SK-N-SH treated with all-trans-retinoic acid at 6 μM for 48 hours (cell line): ENCODE data around the gene UBL4B.

Experiments
- ATAC-seq: fragments of 200-7000 bp; cut with Tn5 transposase; 3 replicates; pipeline ENCODE4 v1.9.1; 2020; ENCODE audit warnings: mild to moderate bottlenecking, moderate library complexity
- ARNTL ChIP-seq: fragments of 450-650 bp; formaldehyde crosslinking; IDR thresholded peaks from 2 replicates; pipeline ENCODE4 v1.5.0; 2020; ENCODE audit warnings: low read depth, mild to moderate bottlenecking, moderate library complexity, borderline replicate concordance
- BACH2 ChIP-seq: fragments of 250-450 bp; sonication (Bioruptor Pico); IDR thresholded peaks from 2 replicates; pipeline ENCODE4 v1.9.0; 2021; ENCODE audit warnings: mild to moderate bottlenecking, borderline replicate concordance
- CSDC2 ChIP-seq: fragments of 250-450 bp; sonication (Bioruptor Pico); IDR thresholded peaks from 2 replicates; pipeline ENCODE4 v1.5.0; 2020; ENCODE audit warnings: mild to moderate bottlenecking, moderate library complexity
- ESRRG ChIP-seq: fragments of 250-450 bp; sonication (Bioruptor Pico); IDR thresholded peaks from 2 replicates; pipeline ENCODE4 v1.6.1; 2021; ENCODE audit warnings: mild to moderate bottlenecking
- GLIS3 ChIP-seq: fragments of 250-450 bp; sonication (Bioruptor Pico); IDR thresholded peaks from 2 replicates; pipeline ENCODE4 v1.5.0; 2020; ENCODE audit warnings: mild to moderate bottlenecking, moderate library complexity
- PPARA ChIP-seq: fragments of 250-450 bp; sonication (Bioruptor Pico); IDR thresholded peaks from 2 replicates; pipeline ENCODE4 v1.5.0; 2020; ENCODE audit warnings: mild to moderate bottlenecking, borderline replicate concordance
- RARB ChIP-seq: fragments of 250-450 bp; sonication (Bioruptor Pico); IDR thresholded peaks from 2 replicates; pipeline ENCODE4 v1.8.0; 2021; ENCODE audit warnings: mild to moderate bottlenecking, moderate library complexity
- TCF4 ChIP-seq: fragments of 250-450 bp; sonication (Bioruptor Pico); IDR thresholded peaks from 2 replicates; pipeline ENCODE4 v1.8.0; 2021; ENCODE audit warnings: mild to moderate bottlenecking, moderate library complexity, borderline replicate concordance
- TOX ChIP-seq: fragments of 250-450 bp; sonication (Bioruptor Pico); IDR thresholded peaks from 2 replicates; pipeline ENCODE4 v1.8.0; 2021; ENCODE audit warnings: mild to moderate bottlenecking, moderate library complexity, borderline replicate concordance
- ZC3H10 ChIP-seq: fragments of 250-450 bp; sonication (Bioruptor Pico); IDR thresholded peaks from 2 replicates; pipeline ENCODE4 v1.5.1; 2021; ENCODE audit warnings: mild to moderate bottlenecking, moderate library complexity
- ZFP3 ChIP-seq: fragments of 250-450 bp; sonication (Bioruptor Pico); IDR thresholded peaks from 2 replicates; pipeline ENCODE4 v1.5.0; 2020; ENCODE audit warnings: mild to moderate bottlenecking, moderate library complexity
- ZFP30 ChIP-seq: fragments of 450-650 bp; formaldehyde crosslinking; IDR thresholded peaks from 2 replicates; pipeline ENCODE4 v1.5.0; 2022; ENCODE audit warnings: mild to moderate bottlenecking, moderate library complexity
- ZNF565 ChIP-seq: fragments of 450-650 bp; formaldehyde crosslinking; conservative IDR thresholded peaks from 2 replicates; pipeline ENCODE4 v1.5.0; 2020; ENCODE audit warnings: low read depth, mild to moderate bottlenecking, moderate library complexity
- ZNF70 ChIP-seq: fragments of 450-650 bp; formaldehyde crosslinking; IDR thresholded peaks from 2 replicates; pipeline ENCODE4 v1.5.0; 2020; ENCODE audit warnings: mild to moderate bottlenecking, moderate library complexity
- TF ChIP-seq, protein P1 (sequence below): fragments of 250-450 bp; sonication (Bioruptor Pico); IDR thresholded peaks from 2 replicates; pipeline ENCODE4 v1.8.0; 2021; ENCODE audit warnings: low read depth, mild to moderate bottlenecking, moderate library complexity, borderline replicate concordance
- TF ChIP-seq, protein P2 (sequence below): fragments of 250-450 bp; sonication (Bioruptor Pico); IDR thresholded peaks from 2 replicates; pipeline ENCODE4 v1.5.1; 2020; ENCODE audit warnings: low read depth, mild to moderate bottlenecking, moderate library complexity
- TF ChIP-seq, protein P3 (sequence below): fragments of 250-450 bp; sonication (Bioruptor Pico); IDR thresholded peaks from 2 replicates; pipeline ENCODE4 v1.5.0; 2020; ENCODE audit warnings: mild to moderate bottlenecking, moderate library complexity
- TF ChIP-seq, protein P4 (sequence below): fragments of 250-450 bp; sonication (Bioruptor Pico); IDR thresholded peaks from 2 replicates; pipeline ENCODE4 v1.5.1; 2021; ENCODE audit warnings: mild to moderate bottlenecking, moderate library complexity
- TF ChIP-seq, protein P5 (sequence below): fragments of 250-450 bp; sonication (Bioruptor Pico); IDR thresholded peaks from 2 replicates; pipeline ENCODE4 v1.8.0; 2020; ENCODE audit warnings: mild to moderate bottlenecking, moderate library complexity, borderline replicate concordance

Gene UBL4B

DNA sequence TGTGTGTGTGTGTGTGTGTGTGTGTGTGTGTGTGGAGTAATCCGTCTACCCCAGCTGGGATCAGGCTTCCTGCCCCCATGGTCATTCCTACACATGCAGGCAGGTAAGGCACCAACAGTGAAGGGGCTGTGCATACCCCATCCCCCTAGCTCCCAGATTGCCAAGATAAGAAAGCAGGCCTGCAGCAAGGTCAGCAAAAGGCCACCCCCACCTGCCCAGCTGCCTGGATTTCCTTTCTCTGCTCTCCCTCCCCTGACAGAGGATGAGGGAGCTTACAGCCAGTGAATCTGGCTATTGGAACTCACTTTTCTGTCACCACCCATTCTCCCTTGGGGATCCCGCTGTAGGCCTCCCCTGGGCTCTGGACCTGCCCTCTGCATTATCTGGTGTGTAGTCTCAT is 49.6 kb upstream of the UBL4B start (continued):
- TF ChIP-seq ZNF565 (CRISPR knock-in tag): 0 out of 2 replicates have a peak, but pooled peaks have one; percentile 27
- TF ChIP-seq, all 23 proteins: peak for 6

DNA sequence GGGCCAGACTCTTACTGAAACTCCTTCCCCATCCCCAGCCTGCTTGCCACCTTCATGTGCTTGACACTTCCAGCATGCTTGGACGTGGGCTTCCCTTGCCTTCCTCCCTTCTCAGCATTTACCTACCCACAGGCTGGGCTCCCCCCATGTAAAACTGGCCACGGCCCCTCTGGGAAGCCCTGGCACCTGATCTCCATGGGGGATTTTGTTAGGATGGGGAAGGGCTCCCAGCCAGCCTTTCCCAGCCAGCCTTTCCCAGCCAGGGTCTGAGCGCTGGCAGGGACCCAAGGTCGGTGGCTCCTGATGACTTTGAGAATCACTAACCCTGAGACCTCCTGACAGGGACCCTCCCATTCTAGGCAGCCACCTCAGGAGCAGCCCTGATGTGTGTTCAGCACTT is 48.5 kb upstream of the UBL4B start:
- no peak for ATAC-seq
- TF ChIP-seq, protein P1, sequence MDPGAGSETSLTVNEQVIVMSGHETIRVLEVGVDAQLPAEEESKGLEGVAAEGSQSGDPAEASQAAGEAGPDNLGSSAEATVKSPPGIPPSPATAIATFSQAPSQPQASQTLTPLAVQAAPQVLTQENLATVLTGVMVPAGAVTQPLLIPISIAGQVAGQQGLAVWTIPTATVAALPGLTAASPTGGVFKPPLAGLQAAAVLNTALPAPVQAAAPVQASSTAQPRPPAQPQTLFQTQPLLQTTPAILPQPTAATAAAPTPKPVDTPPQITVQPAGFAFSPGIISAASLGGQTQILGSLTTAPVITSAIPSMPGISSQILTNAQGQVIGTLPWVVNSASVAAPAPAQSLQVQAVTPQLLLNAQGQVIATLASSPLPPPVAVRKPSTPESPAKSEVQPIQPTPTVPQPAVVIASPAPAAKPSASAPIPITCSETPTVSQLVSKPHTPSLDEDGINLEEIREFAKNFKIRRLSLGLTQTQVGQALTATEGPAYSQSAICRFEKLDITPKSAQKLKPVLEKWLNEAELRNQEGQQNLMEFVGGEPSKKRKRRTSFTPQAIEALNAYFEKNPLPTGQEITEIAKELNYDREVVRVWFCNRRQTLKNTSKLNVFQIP (CRISPR knock-in tag): no peak
- no peak for TF ChIP-seq BACH2 (CRISPR knock-in tag)
- TF ChIP-seq, protein P2, sequence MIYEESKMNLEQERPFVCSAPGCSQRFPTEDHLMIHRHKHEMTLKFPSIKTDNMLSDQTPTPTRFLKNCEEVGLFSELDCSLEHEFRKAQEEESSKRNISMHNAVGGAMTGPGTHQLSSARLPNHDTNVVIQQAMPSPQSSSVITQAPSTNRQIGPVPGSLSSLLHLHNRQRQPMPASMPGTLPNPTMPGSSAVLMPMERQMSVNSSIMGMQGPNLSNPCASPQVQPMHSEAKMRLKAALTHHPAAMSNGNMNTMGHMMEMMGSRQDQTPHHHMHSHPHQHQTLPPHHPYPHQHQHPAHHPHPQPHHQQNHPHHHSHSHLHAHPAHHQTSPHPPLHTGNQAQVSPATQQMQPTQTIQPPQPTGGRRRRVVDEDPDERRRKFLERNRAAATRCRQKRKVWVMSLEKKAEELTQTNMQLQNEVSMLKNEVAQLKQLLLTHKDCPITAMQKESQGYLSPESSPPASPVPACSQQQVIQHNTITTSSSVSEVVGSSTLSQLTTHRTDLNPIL (CRISPR knock-in tag): no peak
- TF ChIP-seq ZFP3 (CRISPR knock-in tag): no peak
- TF ChIP-seq, protein P3, sequence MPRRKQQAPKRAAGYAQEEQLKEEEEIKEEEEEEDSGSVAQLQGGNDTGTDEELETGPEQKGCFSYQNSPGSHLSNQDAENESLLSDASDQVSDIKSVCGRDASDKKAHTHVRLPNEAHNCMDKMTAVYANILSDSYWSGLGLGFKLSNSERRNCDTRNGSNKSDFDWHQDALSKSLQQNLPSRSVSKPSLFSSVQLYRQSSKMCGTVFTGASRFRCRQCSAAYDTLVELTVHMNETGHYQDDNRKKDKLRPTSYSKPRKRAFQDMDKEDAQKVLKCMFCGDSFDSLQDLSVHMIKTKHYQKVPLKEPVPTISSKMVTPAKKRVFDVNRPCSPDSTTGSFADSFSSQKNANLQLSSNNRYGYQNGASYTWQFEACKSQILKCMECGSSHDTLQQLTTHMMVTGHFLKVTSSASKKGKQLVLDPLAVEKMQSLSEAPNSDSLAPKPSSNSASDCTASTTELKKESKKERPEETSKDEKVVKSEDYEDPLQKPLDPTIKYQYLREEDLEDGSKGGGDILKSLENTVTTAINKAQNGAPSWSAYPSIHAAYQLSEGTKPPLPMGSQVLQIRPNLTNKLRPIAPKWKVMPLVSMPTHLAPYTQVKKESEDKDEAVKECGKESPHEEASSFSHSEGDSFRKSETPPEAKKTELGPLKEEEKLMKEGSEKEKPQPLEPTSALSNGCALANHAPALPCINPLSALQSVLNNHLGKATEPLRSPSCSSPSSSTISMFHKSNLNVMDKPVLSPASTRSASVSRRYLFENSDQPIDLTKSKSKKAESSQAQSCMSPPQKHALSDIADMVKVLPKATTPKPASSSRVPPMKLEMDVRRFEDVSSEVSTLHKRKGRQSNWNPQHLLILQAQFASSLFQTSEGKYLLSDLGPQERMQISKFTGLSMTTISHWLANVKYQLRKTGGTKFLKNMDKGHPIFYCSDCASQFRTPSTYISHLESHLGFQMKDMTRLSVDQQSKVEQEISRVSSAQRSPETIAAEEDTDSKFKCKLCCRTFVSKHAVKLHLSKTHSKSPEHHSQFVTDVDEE (CRISPR knock-in tag): no peak
- TF ChIP-seq ZNF70: no peak
- TF ChIP-seq ESRRG: no peak
- no peak for TF ChIP-seq ZC3H10 (CRISPR knock-in tag)
- TF ChIP-seq ARNTL: no peak
- no peak for TF ChIP-seq GLIS3
- TF ChIP-seq RARB (CRISPR knock-in tag): no peak
- no peak for TF ChIP-seq PPARA (CRISPR knock-in tag)
- TF ChIP-seq, protein P4, sequence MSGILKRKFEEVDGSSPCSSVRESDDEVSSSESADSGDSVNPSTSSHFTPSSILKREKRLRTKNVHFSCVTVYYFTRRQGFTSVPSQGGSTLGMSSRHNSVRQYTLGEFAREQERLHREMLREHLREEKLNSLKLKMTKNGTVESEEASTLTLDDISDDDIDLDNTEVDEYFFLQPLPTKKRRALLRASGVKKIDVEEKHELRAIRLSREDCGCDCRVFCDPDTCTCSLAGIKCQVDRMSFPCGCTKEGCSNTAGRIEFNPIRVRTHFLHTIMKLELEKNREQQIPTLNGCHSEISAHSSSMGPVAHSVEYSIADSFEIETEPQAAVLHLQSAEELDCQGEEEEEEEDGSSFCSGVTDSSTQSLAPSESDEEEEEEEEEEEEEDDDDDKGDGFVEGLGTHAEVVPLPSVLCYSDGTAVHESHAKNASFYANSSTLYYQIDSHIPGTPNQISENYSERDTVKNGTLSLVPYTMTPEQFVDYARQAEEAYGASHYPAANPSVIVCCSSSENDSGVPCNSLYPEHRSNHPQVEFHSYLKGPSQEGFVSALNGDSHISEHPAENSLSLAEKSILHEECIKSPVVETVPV (CRISPR knock-in tag): no peak
- TF ChIP-seq, protein P5, sequence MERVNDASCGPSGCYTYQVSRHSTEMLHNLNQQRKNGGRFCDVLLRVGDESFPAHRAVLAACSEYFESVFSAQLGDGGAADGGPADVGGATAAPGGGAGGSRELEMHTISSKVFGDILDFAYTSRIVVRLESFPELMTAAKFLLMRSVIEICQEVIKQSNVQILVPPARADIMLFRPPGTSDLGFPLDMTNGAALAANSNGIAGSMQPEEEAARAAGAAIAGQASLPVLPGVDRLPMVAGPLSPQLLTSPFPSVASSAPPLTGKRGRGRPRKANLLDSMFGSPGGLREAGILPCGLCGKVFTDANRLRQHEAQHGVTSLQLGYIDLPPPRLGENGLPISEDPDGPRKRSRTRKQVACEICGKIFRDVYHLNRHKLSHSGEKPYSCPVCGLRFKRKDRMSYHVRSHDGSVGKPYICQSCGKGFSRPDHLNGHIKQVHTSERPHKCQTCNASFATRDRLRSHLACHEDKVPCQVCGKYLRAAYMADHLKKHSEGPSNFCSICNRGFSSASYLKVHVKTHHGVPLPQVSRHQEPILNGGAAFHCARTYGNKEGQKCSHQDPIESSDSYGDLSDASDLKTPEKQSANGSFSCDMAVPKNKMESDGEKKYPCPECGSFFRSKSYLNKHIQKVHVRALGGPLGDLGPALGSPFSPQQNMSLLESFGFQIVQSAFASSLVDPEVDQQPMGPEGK (CRISPR knock-in tag): no peak
- no peak for TF ChIP-seq TCF4 (CRISPR knock-in tag)
- TF ChIP-seq TOX: no peak

DNA sequence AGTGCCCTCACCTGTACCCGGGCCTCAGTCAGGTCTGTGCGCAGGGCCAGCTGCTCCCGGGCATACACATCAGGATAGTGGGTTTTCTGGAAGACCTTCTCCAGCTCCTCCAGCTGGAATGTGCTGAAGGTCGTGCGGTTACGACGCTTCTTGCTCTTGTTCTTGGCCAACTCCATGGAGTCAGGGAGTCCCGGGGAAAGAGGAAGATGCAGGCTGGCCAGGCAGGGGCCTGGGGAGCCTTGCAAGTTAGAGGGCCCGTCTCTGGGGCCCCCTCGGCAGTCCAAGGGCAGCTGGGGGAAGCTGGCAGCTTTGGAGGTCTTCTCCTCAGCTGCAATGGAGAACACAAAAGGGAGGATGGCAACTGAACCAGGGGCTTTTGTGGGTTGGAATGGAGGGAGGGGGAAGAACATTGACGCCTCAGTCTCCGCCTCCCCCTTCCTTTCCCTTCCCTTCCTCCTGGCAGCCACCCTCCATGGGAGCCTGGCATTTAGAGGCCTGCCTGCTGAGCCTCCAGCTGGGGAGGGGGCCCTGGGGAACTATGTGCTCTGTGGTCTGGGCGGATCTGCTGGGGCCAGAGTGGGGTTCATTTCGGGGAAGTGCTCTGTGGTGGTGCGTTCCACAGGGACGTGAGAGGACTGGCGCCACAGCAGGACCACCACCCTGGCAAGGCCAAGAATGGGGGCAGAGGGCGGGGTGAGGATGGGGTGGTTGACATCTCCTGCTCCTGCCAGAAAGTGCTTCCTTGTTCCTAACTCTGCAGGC is 47.5 kb upstream of the UBL4B start:
- ATAC-seq: no peak
- TF ChIP-seq BACH2 (CRISPR knock-in tag) (no peak), RARB (CRISPR knock-in tag) (no peak), CSDC2 (CRISPR knock-in tag) (no peak), ZFP30 (CRISPR knock-in tag) (no peak)
- TF ChIP-seq, protein P4 (CRISPR knock-in tag): no peak
